LNCaP clone FGC (cell line): ENCODE measurements around the gene UBE2D4.
"Not testable (repeated sequence)": the region's sequence is repeated elsewhere in the genome, so short reads cannot be mapped to it uniquely, and the experiment has no call there.

Experiments used
- DNase-seq: peaks from one replicate; pipeline ENCODE4 v3.0.0-alpha.2; 2011; ENCODE audit warnings: low read depth
- H3K4me3 ChIP-seq: 2 replicates; pipeline ENCODE4 v1.5.1; 2011; ENCODE audit warnings: mild to moderate bottlenecking, low read depth, low read length, control low read depth
- CTCF ChIP-seq: IDR thresholded peaks from 2 replicates; pipeline ENCODE4 v1.5.1; 2012; ENCODE audit warnings: mild to moderate bottlenecking; ENCODE audit not compliant: control insufficient read depth, insufficient read depth; ENCODE audit errors: extremely low read depth

Gene UBE2D4

DNA sequence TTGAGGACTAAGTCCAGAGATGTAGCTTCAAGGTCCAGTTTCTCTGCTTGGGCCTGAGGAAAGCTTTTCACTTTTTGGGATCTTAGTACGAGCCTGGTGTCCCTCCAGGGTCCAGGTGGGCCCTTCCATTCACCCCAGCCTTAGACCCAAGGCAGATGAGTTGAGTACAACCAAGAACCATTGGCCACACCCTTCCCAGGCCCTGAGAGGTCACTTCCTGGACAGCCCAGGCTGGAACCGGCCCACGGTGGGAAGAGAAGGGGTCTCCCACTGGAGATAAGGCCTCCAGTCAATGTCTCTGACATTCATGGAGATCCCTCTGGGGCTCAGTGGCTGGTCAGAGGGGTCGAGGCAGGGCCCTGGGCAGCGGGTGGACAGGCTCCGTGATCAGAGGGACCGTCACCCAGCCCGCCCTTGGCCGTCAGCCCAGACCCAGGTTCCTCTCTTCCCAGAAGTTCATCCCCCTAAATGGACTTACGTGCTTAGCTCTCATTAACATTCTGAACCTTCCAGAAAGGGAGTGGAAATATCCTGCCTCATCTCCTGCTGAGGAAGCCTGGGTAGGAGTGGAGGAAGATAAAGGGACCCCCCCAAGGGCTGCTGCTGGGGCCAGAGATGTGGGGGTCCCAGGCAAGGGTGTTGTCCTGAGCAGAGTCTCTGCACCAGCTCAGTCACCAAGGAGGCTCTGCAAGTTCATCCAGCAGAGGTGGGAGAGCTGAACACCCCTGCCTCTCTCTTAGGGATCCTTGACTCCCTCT, 48.7 kb downstream of the UBE2D4 start:
- H3K4me3 ChIP-seq, DNase-seq: not testable (repeated sequence)

- DNase-seq, result no peak
- TF ChIP-seq CTCF, result no peak
Observed at GRCh38 chr7:43977525-43977924, 51.3 kb downstream of the UBE2D4 start.

GRCh38 chr7:43978102-43978501, 51.9 kb downstream of the UBE2D4 start:
- not testable (repeated sequence) for H3K4me3 ChIP-seq, DNase-seq

More at GRCh38 chr7:43977525-43977924, 51.3 kb downstream of the UBE2D4 start:
- H3K4me3 ChIP-seq, result no peak overlapping the region

- DNase-seq, H3K4me3 ChIP-seq: not testable (repeated sequence)
Observed at GRCh38 chr7:43982848-43983247, 56.6 kb downstream of the UBE2D4 start.

DNA sequence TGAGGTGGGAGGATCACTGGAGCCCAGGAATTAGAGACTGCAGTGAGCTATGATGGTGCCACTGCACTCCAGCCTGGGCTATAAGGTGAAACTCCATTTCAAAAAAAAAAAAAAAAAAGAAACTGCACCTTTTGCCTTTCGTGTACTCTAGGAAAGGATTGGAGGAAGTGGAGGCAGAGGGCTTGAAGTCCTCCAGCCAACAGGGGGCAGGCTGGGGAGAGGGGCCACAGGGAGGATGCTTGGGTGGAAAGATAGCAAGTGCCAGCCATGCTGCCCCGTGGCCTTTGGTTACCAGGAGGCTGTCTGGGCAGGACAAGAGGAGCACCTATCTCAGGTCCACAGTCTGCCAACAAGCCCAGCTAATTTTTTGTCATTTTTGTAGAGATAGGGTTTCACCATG, 57.5 kb downstream of the UBE2D4 start:
- DNase-seq, H3K4me3 ChIP-seq: not testable (repeated sequence)

- peak; percentile 35; the same call in 1 of the 2 replicates for TF ChIP-seq CTCF
- DNase-seq, result peak; percentile 7
- H3K4me3 ChIP-seq, result not testable (repeated sequence)
Observed at GRCh38 chr7:43985904-43986864, 59.9 kb downstream of the UBE2D4 start.

DNA sequence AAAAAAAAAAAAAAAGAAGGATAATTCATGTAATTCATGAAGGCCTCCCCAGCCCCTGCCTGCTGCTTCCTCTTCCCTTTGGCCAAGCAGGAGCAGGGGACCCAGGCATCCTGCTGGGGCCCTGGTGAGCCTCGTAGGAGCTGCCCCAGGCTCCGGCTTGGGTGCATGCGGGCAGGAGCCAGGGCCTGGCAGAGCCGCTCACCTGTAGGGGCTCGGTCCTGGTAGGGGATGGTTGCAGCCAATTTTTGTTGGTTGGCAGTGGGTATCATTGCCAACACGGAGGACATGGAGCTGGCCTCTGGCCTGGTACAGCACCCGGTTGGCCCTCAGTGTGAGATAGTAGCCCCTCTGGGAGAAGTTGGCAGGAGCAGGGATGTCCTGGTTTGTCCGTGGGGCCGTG, 61.2 kb downstream of the UBE2D4 start:
- DNase-seq, H3K4me3 ChIP-seq: not testable (repeated sequence)

- H3K4me3 ChIP-seq, DNase-seq: not testable (repeated sequence)
Observed at GRCh38 chr7:43990011-43990585, 63.9 kb downstream of the UBE2D4 start.

DNA sequence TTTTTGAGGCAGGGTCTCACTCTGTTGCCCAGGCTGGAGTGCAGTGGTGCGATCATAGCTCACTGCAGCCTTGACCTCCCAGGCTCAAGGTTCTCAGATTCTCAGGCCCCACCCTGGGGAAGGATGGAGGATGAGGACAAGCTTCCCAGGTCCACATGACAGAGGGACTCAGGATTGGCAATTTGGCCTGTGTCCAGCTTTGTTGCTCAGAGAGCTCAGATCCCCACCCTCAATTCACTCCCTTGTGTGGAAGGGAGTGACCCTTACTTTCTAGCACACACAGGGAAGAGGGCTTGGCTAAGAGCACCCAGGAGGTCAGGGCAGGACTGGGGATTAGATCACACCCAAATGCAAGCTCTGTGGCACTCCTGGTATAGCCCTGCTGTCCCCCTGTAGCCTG, 64.6 kb downstream of the UBE2D4 start:
- not testable (repeated sequence) for DNase-seq

DNA sequence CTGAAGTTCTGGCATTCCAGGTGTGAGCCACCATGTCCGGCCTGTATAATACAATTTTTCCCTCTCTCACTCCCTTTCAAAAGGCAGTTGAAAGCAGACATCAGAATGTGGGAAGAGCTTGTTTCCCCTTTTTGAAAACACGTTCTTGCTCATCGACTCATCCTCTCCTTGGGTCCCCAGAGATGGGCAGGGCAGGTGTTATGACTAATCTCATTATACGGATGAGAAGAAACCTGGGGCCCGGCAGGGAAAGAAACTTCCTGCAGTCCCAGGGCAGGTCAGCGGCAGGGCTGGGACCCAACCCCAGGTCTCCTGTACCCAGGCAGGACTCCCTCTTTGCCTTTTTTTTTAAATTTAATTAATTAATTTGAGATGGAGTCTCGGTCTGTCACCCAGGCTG, 66.7 kb downstream of the UBE2D4 start:
- not testable (repeated sequence) for H3K4me3 ChIP-seq, DNase-seq

More for the DNA sequence above, 64.6 kb downstream of the UBE2D4 start:
- H3K4me3 ChIP-seq, result not testable (repeated sequence)

DNA sequence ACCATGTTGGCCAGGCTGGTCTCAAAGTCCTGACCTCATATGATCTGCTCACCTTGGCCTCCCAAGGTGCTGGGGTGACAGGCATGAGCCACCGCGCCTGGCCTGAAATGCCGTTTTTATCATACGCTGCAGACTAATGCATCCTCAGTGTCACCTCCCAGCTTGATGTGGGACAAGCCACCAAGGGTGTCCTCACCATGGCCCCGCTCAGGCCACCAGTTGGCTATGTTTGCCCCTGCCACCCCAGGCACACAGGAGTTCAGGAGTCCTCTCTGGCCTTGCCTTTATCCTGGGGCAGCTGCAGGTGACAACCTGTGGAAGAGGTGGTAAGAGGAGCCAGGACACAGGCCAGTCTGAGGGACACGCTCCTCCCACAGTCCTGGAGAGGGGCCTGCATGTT, 68.4 kb downstream of the UBE2D4 start:
- H3K4me3 ChIP-seq, DNase-seq: not testable (repeated sequence)

DNA sequence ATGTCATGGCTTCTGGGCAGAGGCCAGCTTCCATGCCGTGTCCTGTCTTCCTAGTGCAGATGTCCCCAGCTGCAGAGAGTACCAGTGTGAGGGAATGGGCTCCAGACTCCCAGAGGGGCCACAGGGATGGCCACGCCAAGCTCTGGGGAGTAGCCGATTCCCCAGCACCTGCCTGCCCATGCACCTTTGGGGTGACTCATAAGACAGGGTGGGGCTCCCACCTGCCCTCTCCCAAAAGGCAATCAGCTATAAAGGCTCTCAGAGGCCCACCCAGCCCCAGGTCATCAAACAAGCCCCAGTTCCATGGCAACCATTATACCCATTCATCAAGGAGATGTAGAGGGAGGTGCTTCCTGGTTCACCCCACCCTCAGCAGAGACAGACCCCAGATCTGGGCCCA, 71.3 kb downstream of the UBE2D4 start, which contains the start of gene SPDYE1:
SPDYE1 (plus strand) TSS at position 366 of the 400 bp plus-strand sequence. CDS start 2,053 bp downstream, outside the sequence.
- not testable (repeated sequence) for H3K4me3 ChIP-seq, DNase-seq
